ENCODE results near the gene CYP1A2. TPM values are rescaled to one million over a fixed set of nuclear protein-coding genes. Genes with fewer than 3 reads are reported as not detected.

Gene CYP1A2
- total RNA-seq, 1 experiment from 2014 or later, result not detected

- WGBS (ENCODE audit: extremely low coverage, insufficient read length, low lambda C conversion rate), result no CpG with 5 or more reads among the region's 20 CpGs
- H3K79me2 ChIP-seq (ENCODE audit: insufficient read depth, low read length), result no peaks in the 10 kb centered on the region
- TF ChIP-seq CTCF (conservative IDR thresholded peaks at IDR 0.05), result no peak
- H3K23me2 ChIP-seq (ENCODE audit: insufficient read length, low read depth, low read length, poor library complexity, severe bottlenecking), result no peaks in the 10 kb centered on the region
- Mint-ChIP-seq H3K27ac (no peak overlapping the region), H3K4me3 (no peak overlapping the region), H3K36me3 (ENCODE audit: insufficient read depth in 1 of 3, low read depth in 3 of 3) (no peaks in the 10 kb centered on the region), H3K4me1 (peaks cover 15 to 24% of the 10 kb centered on the region in 2 experiments), H3K27me3 (ENCODE audit: low read depth) (peaks cover 23% of the 10 kb centered on the region), H3K9me3 (peaks cover 0 to 2% of the 10 kb centered on the region in 2 experiments; a peak in 1 of 5 replicates)
- H4K91ac ChIP-seq (ENCODE audit: insufficient read length, low read depth, low read length), result no peak overlapping the region
- H3K23ac ChIP-seq (ENCODE audit: insufficient read length, low read depth, low read length), result no peak overlapping the region
- no peak overlapping the region for H2BK12ac ChIP-seq (ENCODE audit: insufficient read length, low read depth, low read length)
- no peak overlapping the region for H2BK5ac ChIP-seq (ENCODE audit: insufficient read length, low read length)
- no peak overlapping the region for H3K56ac ChIP-seq (ENCODE audit: insufficient read length, low read depth, low read length)
- no peaks in the 10 kb centered on the region for H4K20me1 ChIP-seq (ENCODE audit: control insufficient read depth, insufficient read depth, insufficient read length)
- no peak overlapping the region for H2BK15ac ChIP-seq (ENCODE audit: low read depth, low read length)
- no peaks in the 10 kb centered on the region for H3K9me3 ChIP-seq (ENCODE audit: control insufficient read depth, low read depth, low read length)
- H3K79me1 ChIP-seq (ENCODE audit: insufficient read depth, low read depth, low read length, poor library complexity, severe bottlenecking), result no peaks in the 10 kb centered on the region
- H3T11ph ChIP-seq (ENCODE audit: low read length), result no peak overlapping the region
- H3K18ac ChIP-seq (ENCODE audit: insufficient read length, low read depth, low read length), result no peak overlapping the region
- H2AFZ ChIP-seq (ENCODE audit: low read length), result no peak overlapping the region
- H3K14ac ChIP-seq (ENCODE audit: insufficient read depth, low read length), result no peak overlapping the region
- no peaks in the 10 kb centered on the region for H3K4me1 ChIP-seq (ENCODE audit: insufficient read depth, low read length)
- no peaks in the 10 kb centered on the region; the same call in 1 of the 2 replicates for H3K27me3 ChIP-seq (ENCODE audit: insufficient read depth, low read length)
- no peak overlapping the region for H2AK5ac ChIP-seq (ENCODE audit: insufficient read length, low read length)
- H2BK120ac ChIP-seq (ENCODE audit: low read depth, low read length, poor library complexity, severe bottlenecking), result no peak overlapping the region
- H3K27ac ChIP-seq (ENCODE audit: insufficient read length, low read depth, low read length), result no peak overlapping the region
- H4K5ac ChIP-seq (ENCODE audit: insufficient read length, low read depth, low read length), result no peak overlapping the region
- H3K4ac ChIP-seq (ENCODE audit: low read depth, low read length), result no peak overlapping the region
- no peak overlapping the region for H3K9ac ChIP-seq (ENCODE audit: extremely low read depth, insufficient read length, low read length)
- no peak overlapping the region for H4K8ac ChIP-seq (replicated peaks; ENCODE audit: insufficient read length, low read depth, low read length)
- H3K4me2 ChIP-seq (ENCODE audit: insufficient read depth, insufficient read length, low read length), result no peak overlapping the region
- no peak overlapping the region for H2BK20ac ChIP-seq (ENCODE audit: low read depth, low read length, poor library complexity, severe bottlenecking)
- DNase-seq, result no peak
These were observed 6.1 kb downstream of the CYP1A2 start for GRCh38 chr15:74754593-74755215.

Data from H9 (cell line).